IMR-90 (cell line): ENCODE results near the gene NDOR1. TPM values are rescaled to one million over a fixed set of nuclear protein-coding genes. Genes with fewer than 3 reads are reported as not detected.

Experiments
- ATAC-seq: fragments of 200-7000 bp; cut with Tn5 transposase; 2 replicates; pipeline ENCODE4 v1.9.1; 2020; ENCODE audit warnings: low read depth, mild to moderate bottlenecking, moderate library complexity
- BruUV-seq: library from RNA; stranded (reverse); fragments of 400-500 nt; replicated peaks from 2 replicates; lab custom pipeline; 2021; lab: Mats Ljungman, UMichigan
- CTCF ChIA-PET: fragments of 300-600 bp; formaldehyde crosslinking; extraction: SDS; loops from one replicate; lab custom pipeline; 2021; ENCODE audit warnings: antibody characterized with exemption; lab: Yijun Ruan, JAX
- POLR2A ChIA-PET: fragments of 300-600 bp; sonication (Branson Sonifier 250); formaldehyde crosslinking; loops from one replicate; lab custom pipeline; 2022; ENCODE audit warnings: antibody characterized with exemption; ENCODE audit not compliant: unreplicated experiment; lab: Charles Lee
- DNase-seq: peaks from one replicate; pipeline ENCODE4 v3.0.0; 2013
- H2AFZ ChIP-seq: replicated peaks from 2 replicates; pipeline ENCODE3; 2013; ENCODE audit warnings: low read length, mild to moderate bottlenecking; ENCODE audit not compliant: poor library complexity
- H2AK5ac ChIP-seq: 2 replicates; pipeline ENCODE4 v1.6.1; 2013; ENCODE audit warnings: low read depth, low read length, inconsistent platforms
- H2AK9ac ChIP-seq: replicated peaks from 2 replicates; pipeline ENCODE3; 2013; ENCODE audit warnings: mild to moderate bottlenecking, low read depth, low read length, moderate library complexity; ENCODE audit not compliant: poor library complexity
- H2BK120ac ChIP-seq: 2 replicates; pipeline ENCODE4 v1.6.1; 2013; ENCODE audit warnings: low read depth, low read length, inconsistent platforms
- H2BK15ac ChIP-seq: 3 replicates; pipeline ENCODE4 v1.6.1; 2013; ENCODE audit warnings: low read depth, low read length, inconsistent platforms
- H2BK20ac ChIP-seq: 2 replicates; pipeline ENCODE4 v1.6.1; 2013; ENCODE audit warnings: low read depth, mild to moderate bottlenecking, inconsistent platforms, low read length, moderate library complexity
- H2BK5ac ChIP-seq: 2 replicates; pipeline ENCODE4 v1.6.1; 2013; ENCODE audit warnings: mild to moderate bottlenecking, low read depth, low read length, inconsistent platforms; ENCODE audit not compliant: poor library complexity, severe bottlenecking
- H3K14ac ChIP-seq: replicated peaks from 2 replicates; pipeline ENCODE4 v1.6.1; 2013; ENCODE audit warnings: low read depth, low read length, inconsistent platforms
- H3K18ac ChIP-seq: 2 replicates; pipeline ENCODE4 v1.6.1; 2013; ENCODE audit warnings: low read depth, low read length, control low read depth
- H3K23ac ChIP-seq: 2 replicates; pipeline ENCODE4 v1.6.1; 2013; ENCODE audit warnings: low read depth, low read length, inconsistent platforms
- H3K27ac ChIP-seq: 2 replicates; pipeline ENCODE4 v1.5.1; 2013; ENCODE audit warnings: mild to moderate bottlenecking, control low read depth, low read length; ENCODE audit not compliant: insufficient read depth
- H3K27me3 ChIP-seq: 2 replicates; pipeline ENCODE4 v1.6.1; 2013; ENCODE audit warnings: low read length; ENCODE audit not compliant: control insufficient read depth, insufficient read depth
- H3K36me3 ChIP-seq: 2 replicates; pipeline ENCODE4 v1.6.1; 2013; ENCODE audit warnings: low read length, mixed read lengths; ENCODE audit not compliant: control insufficient read depth, insufficient read depth
- H3K4ac ChIP-seq: 2 replicates; pipeline ENCODE4 v1.6.1; 2013; ENCODE audit warnings: low read depth, low read length, inconsistent platforms
- H3K4me1 ChIP-seq: 2 replicates; pipeline ENCODE4 v1.6.1; 2013; ENCODE audit warnings: low read length, mixed read lengths; ENCODE audit not compliant: control insufficient read depth, insufficient read depth
- H3K4me2 ChIP-seq: 2 replicates; pipeline ENCODE4 v1.6.1; 2013; ENCODE audit warnings: low read depth, mild to moderate bottlenecking, control low read depth, low read length, moderate library complexity
- H3K4me3 ChIP-seq: 2 replicates; pipeline ENCODE4 v1.5.1; 2013; ENCODE audit warnings: low read depth, mild to moderate bottlenecking, control low read depth, low read length, moderate library complexity; ENCODE audit not compliant: insufficient read depth
- H3K56ac ChIP-seq: 2 replicates; pipeline ENCODE4 v1.6.1; 2013; ENCODE audit warnings: low read length, inconsistent platforms; ENCODE audit not compliant: insufficient read depth; ENCODE audit errors: extremely low read depth
- H3K79me1 ChIP-seq, 2 experiments: 2 replicates each; pipeline ENCODE4 v1.6.1; 2013; ENCODE audit warnings: low read length in 2 of 2, inconsistent platforms in 1 of 2, low read depth in 1 of 2
- H3K9ac ChIP-seq: 2 replicates; pipeline ENCODE4 v1.6.1; 2013; ENCODE audit warnings: low read depth, low read length, control low read depth
- H3K9me1 ChIP-seq: 2 replicates; pipeline ENCODE4 v1.6.1; 2013; ENCODE audit warnings: low read length, inconsistent platforms; ENCODE audit not compliant: insufficient read depth
- H3K9me3 ChIP-seq: 2 replicates; pipeline ENCODE4 v1.6.1; 2013; ENCODE audit warnings: low read length; ENCODE audit not compliant: control insufficient read depth, insufficient read depth
- H4K20me1 ChIP-seq: 2 replicates; pipeline ENCODE4 v1.6.1; 2013; ENCODE audit warnings: low read length, inconsistent platforms; ENCODE audit not compliant: insufficient read depth
- H4K5ac ChIP-seq: 2 replicates; pipeline ENCODE4 v1.6.1; 2013; ENCODE audit warnings: mild to moderate bottlenecking, low read depth, low read length, control low read depth
- H4K8ac ChIP-seq, 2 experiments: 2 replicates each; pipeline ENCODE4 v1.6.1; 2013; ENCODE audit warnings: low read depth in 2 of 2, low read length in 2 of 2, control low read depth in 1 of 2, inconsistent platforms in 1 of 2
- H4K91ac ChIP-seq: 2 replicates; pipeline ENCODE4 v1.6.1; 2013; ENCODE audit warnings: low read depth, low read length, inconsistent platforms; ENCODE audit not compliant: insufficient read depth
- CEBPB ChIP-seq: IDR thresholded peaks from 2 replicates; pipeline ENCODE4 v1.6.1; 2012; ENCODE audit warnings: low read depth, low read length, improper control_type of control experiment
- ELK1 ChIP-seq: fragments of 150-350 bp; IDR thresholded peaks from 2 replicates; pipeline ENCODE4 v1.6.1; 2016; ENCODE audit warnings: low read depth, mild to moderate bottlenecking, low read length, moderate library complexity, borderline replicate concordance
- FOS ChIP-seq: fragments of 150-350 bp; IDR thresholded peaks from 2 replicates; pipeline ENCODE4 v1.6.1; 2016; ENCODE audit warnings: low read depth, low read length
- MAFK ChIP-seq: IDR thresholded peaks from 2 replicates; pipeline ENCODE4 v1.6.1; 2012; ENCODE audit warnings: low read depth, low read length, improper control_type of control experiment
- MAZ ChIP-seq: IDR thresholded peaks from 2 replicates; pipeline ENCODE4 v1.6.1; 2012; ENCODE audit warnings: low read depth, mild to moderate bottlenecking, low read length, improper control_type of control experiment, moderate library complexity, borderline replicate concordance
- NFE2L2 ChIP-seq: fragments of 150-350 bp; IDR thresholded peaks from 2 replicates; pipeline ENCODE4 v1.6.1; 2016; ENCODE audit warnings: low read depth, mild to moderate bottlenecking, low read length
- POLR2A ChIP-seq: IDR thresholded peaks from 2 replicates; pipeline ENCODE4 v1.6.1; 2012; ENCODE audit warnings: mild to moderate bottlenecking, low read depth, low read length
- RAD21 ChIP-seq: IDR thresholded peaks from 2 replicates; pipeline ENCODE4 v1.6.1; 2012; ENCODE audit warnings: low read length, improper control_type of control experiment
- RCOR1 ChIP-seq: IDR thresholded peaks from 2 replicates; pipeline ENCODE4 v1.6.1; 2012; ENCODE audit warnings: mild to moderate bottlenecking, low read length, improper control_type of control experiment; ENCODE audit not compliant: insufficient replicate concordance
- SMC3 ChIP-seq: fragments of 150-350 bp; IDR thresholded peaks from 2 replicates; pipeline ENCODE4 v1.6.1; 2016; ENCODE audit warnings: low read depth, mild to moderate bottlenecking, antibody characterized with exemption, low read length, moderate library complexity
- WGBS, 2 experiments: methylation state at CpG; one replicate each; pipeline versions ENCODE4 v1.1.5 to v1.1.7; 2013; ENCODE audit warnings: missing lambda C conversion rate in 2 of 2; ENCODE audit not compliant: insufficient read length in 1 of 2; ENCODE audit errors: extremely low coverage in 2 of 2; 5-methylcytosine and 5-hydroxymethylcytosine counted together
- dilution Hi-C: fragments of 300-500 bp; cut with HindIII; formaldehyde crosslinking; loops from one replicate; pipeline ENCODE4 v1.14.3; 2018; ENCODE audit warnings: low sequenced_read_pairs; ENCODE audit not compliant: unreplicated experiment
- in situ Hi-C: fragments of 300-500 bp; cut with MboI; formaldehyde crosslinking; loops from 3 replicates; pipeline ENCODE4 v1.14.3; 2019; ENCODE audit warnings: low sequenced_read_pairs, inconsistent platforms, mixed read lengths
- intact Hi-C: fragments of 100-400 bp; cut with micrococcal nuclease; formaldehyde crosslinking; loops from 2 replicates; pipeline ENCODE4 v1.10.0; 2022
- polyA plus RNA-seq, 3 experiments: library from polyadenylated mRNA; depleted of rRNA; stranded (reverse); fragments of >200 nt; gene quantifications; 2 replicates each; pipeline ENCODE4 v1.2.3, GENCODE V29; 2012; ENCODE audit warnings: low replicate concordance in 1 of 3
- total RNA-seq: library from RNA; depleted of rRNA; stranded (reverse); fragments of >200 nt; gene quantifications from 2 replicates; pipeline ENCODE4 v1.2.3, GENCODE V29; 2012
- TF ChIP-seq, protein P1 (sequence below): fragments of 150-350 bp; IDR thresholded peaks from 2 replicates; pipeline ENCODE4 v1.6.1; 2017; ENCODE audit warnings: mild to moderate bottlenecking, antibody characterized with exemption, low read length, low read depth
- TF ChIP-seq, protein P2 (sequence below): conservative IDR thresholded peaks from 2 replicates; pipeline ENCODE4 v1.5.1; 2012; ENCODE audit warnings: mild to moderate bottlenecking, low read depth, low read length, improper control_type of control experiment

Gene NDOR1
- total and polyA plus RNA-seq, 2 of the 4 experiments (the other 2 are of a cell fraction) = 0.90 to 10.6 TPM

GRCh38 chr9:137233143-137233980 is 27.9 kb downstream of the NDOR1 start:
- CTCF ChIA-PET = no interaction called here
- POLR2A ChIA-PET = no interaction called here
- Histone ChIP-seq H4K8ac (no peak overlapping the region), H3K9me3 (no peaks in the 10 kb centered on the region), H3K4ac (no peak overlapping the region), H3K9ac (no peak overlapping the region), H3K27me3 (peaks cover 1% of the 10 kb centered on the region; the same call in 1 of the 2 replicates), H4K5ac (no peak overlapping the region), H2BK120ac (no peak overlapping the region), H3K14ac (no peak overlapping the region), H2BK20ac (no peak overlapping the region), H3K18ac (no peak overlapping the region), H2BK15ac (no peak overlapping the region), H4K91ac (no peak overlapping the region), H3K4me2 (no peak overlapping the region), H3K79me1 (peaks cover 5 to 19% of the 10 kb centered on the region in 2 experiments; a peak in 3 of 4 replicates), H3K4me3 (no peak overlapping the region), H3K27ac (no peak overlapping the region), H3K4me1 (peaks cover 2% of the 10 kb centered on the region; the same call in 1 of the 2 replicates), H2AK5ac (no peak overlapping the region), H3K56ac (no peak overlapping the region), H3K23ac (no peak overlapping the region), H4K20me1 (peaks cover 5% of the 10 kb centered on the region; the same call in 1 of the 2 replicates), H2BK5ac (no peak overlapping the region), H2AK9ac (no peak overlapping the region), H3K36me3 (no peaks in the 10 kb centered on the region), H2AFZ (no peak overlapping the region), H3K9me1 (no peaks in the 10 kb centered on the region)
- intact Hi-C loops = no loop called here
- 78% methylated on average over 17 of the region's 40 CpGs; no CpG with 5 or more reads in 1 of the 2 experiments for WGBS, 2 experiments
- DNase-seq = no peak
- dilution Hi-C loops = no loop called here
- BruUV-seq = no TSS peak
- TF ChIP-seq SMC3 (no peak), POLR2A (no peak), MAFK (no peak), ELK1 (no peak), MAZ (no peak), CEBPB (no peak), RCOR1 (no peak), NFE2L2 (no peak), FOS (no peak), RAD21 (no peak)
- TF ChIP-seq, protein P1, sequence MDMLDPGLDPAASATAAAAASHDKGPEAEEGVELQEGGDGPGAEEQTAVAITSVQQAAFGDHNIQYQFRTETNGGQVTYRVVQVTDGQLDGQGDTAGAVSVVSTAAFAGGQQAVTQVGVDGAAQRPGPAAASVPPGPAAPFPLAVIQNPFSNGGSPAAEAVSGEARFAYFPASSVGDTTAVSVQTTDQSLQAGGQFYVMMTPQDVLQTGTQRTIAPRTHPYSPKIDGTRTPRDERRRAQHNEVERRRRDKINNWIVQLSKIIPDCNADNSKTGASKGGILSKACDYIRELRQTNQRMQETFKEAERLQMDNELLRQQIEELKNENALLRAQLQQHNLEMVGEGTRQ = no peak
- TF ChIP-seq, protein P2, sequence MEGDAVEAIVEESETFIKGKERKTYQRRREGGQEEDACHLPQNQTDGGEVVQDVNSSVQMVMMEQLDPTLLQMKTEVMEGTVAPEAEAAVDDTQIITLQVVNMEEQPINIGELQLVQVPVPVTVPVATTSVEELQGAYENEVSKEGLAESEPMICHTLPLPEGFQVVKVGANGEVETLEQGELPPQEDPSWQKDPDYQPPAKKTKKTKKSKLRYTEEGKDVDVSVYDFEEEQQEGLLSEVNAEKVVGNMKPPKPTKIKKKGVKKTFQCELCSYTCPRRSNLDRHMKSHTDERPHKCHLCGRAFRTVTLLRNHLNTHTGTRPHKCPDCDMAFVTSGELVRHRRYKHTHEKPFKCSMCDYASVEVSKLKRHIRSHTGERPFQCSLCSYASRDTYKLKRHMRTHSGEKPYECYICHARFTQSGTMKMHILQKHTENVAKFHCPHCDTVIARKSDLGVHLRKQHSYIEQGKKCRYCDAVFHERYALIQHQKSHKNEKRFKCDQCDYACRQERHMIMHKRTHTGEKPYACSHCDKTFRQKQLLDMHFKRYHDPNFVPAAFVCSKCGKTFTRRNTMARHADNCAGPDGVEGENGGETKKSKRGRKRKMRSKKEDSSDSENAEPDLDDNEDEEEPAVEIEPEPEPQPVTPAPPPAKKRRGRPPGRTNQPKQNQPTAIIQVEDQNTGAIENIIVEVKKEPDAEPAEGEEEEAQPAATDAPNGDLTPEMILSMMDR = no peak
- in situ Hi-C loops = no loop called here
- no peak for ATAC-seq
